Measurements from ENCODE around the gene C3orf22.
"Not testable (repeated sequence)": the region's sequence is repeated elsewhere in the genome, so short reads cannot be mapped to it uniquely, and the experiment has no call there.

Gene C3orf22, protein sequence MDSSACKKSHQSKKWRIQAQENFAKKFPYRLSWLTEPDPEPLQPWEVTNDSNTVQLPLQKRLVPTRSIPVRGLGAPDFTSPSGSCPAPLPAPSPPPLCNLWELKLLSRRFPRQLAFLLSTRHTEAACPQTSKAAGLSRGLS

DNA sequence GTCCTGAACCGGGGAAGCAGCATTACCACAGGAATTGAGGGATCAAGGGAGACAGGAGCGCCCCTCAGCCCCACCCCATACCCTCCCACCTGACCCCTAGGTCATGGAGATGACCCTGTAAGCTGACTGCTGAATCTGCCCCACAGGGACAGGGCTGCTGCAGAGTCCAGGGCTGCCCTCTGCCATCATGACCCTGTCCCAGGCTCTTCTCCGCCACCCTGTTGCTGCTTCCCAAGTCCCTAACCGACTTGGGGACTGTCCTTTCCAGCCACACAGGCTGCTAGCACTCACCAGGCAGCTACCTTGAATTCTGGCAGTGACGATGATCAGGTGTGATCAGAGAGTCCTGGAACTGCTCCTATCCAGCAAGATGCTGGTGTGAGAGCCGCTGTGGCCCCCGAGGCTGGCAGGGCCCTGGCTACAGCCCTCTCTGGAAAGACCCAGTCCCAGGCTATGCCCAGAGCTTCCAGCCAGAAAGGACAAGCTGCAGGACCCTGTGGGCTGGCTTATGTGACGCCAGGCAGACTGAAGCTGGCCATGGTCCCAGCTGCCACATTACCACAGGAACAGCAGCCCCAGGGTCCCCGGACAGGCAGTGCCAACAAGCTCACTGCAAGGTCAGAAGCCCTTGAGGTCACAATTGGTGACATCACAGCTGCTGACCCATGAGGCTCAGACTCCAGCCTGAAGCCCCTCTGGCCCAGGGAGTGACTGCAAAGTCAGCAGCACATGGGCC lies at the start of gene C3orf22:
Gene C3orf22, minus strand, starts transcription at position 597 of the 736 bp plus-strand sequence. CDS start 5,542 bp downstream, outside the sequence.
- DNase-seq = no peak

DNA sequence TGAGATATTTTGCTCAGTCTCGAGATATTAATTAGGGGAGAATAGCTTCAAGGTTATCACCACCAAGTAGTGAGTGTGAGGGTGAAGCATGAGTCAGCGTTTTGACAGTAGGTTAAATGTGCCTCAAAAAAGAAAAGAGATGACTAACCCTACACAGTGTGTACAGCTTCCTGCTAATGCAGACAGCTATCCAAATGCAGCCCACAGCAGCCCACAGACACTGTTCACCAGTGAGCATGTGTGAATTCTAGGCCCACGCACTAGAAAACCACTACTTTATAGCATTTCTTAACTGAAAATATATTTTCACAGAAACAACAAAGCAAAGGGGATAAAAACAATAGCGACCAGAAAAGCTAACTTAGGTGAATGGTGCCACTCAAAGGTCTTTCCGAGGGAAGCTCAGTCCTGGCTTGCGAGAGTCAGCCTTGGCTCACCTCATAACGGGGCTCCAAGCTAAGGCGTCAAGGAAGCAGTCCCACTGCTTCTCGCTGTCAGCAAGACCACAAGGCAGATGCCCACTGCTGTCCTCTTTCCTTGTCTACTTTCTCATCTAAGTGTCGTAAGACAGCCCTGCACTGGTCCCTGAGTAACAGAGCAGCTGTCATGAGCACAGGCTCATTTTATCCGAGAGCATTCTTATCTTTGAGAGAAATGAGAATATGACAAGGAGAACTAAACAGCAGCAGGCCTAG lies 48.6 kb upstream of the C3orf22 start:
- no peak for DNase-seq

DNA sequence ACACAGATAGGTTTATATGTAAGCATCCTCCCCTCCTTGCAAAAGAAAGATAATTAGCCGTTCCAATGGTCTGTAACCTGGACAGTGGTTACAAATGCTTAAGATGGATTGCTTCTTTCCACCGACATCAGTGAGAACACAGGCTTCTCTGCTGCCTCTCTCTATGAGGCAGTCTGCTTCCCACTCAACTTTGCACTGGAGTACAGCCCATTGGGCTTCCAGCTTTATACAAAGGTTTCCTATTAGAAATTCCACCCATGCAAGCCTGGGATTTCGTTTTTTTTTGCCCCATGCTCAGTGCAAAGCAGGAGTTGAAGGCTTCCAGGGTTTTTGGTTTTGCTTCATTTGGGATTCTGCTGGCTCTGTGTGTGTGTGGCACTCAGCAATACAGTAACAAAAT lies 47.3 kb upstream of the C3orf22 start:
- no peak for DNase-seq

DNA sequence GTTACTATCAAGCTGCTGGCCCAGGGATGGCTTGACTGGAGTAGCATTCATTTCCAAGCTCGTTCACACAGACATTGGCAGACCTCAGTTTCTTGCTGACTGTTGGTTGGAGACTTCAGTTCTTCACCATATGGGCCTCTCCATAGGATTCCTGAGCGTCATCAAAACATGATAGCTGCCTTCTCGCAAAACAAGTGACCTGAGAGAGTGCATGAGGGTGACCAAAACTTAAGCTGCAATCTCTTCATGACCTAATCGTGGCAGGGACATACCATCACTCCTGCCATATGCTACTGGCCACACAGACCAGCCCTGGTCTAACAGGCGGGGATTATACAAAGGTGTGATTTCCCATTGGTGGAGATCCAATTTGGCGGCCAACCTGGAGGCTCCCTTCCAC lies 46.0 kb upstream of the C3orf22 start:
- DNase-seq = no peak

DNA sequence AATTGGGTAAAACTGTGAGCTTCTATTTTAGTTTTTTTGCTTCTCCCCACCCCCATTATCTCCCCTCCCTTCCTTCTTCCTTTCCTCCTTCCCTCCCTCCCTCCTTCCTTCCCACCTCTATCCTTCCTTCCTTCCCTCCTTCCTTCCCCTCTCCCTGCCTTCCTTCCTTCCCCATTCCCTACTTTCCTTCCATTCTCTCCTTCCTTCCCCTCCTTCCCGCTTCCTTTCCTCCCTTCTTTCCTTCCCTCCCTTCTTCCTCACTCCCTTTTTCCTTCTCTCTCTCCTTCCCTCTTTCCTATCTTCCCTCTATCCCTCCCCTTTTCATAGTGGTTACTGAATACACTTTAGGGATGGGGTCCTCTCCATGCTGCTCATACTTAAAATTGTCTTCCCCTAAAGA lies 40.4 kb upstream of the C3orf22 start:
- DNase-seq = no peak

DNA sequence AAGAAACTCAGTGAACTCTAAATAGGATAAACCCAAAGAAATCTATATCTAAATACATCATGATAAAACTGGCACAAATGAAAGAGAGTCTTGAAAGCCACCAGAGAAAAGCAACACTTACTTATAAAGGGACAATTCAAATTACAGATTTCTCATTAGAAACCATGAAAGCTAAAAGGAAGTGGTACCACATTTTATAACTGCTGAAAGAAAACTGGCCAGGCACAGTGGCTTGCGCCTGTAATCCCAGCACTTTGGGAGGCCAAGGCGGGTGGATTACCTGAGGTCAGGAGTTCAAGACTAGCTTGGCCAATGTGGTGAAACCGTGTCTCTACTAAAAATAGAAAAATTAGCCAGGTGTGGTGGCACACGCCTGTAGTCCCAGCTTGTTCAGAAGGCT lies 36.7 kb upstream of the C3orf22 start:
- not testable (repeated sequence) for DNase-seq

DNA sequence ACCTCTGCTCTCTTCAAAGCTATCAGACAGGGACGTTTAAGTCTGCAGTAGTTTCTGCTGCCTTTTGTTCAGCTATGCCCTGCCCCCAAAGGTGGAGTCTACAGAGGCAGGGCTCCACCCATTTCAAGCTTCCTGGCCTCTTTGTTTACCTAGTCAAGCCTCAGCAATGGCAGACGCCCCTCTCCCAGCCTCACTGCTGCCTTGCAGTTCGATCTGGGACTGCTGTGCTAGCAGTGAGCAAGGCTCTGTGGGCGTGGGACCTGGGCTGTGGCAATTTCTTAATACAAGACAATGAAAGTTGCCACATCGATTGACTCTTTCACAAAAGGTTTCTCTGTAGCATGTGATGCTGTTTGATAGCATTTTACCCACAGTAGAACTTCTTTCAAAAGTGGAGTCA lies 32.8 kb upstream of the C3orf22 start:
- not testable (repeated sequence) for DNase-seq

DNA sequence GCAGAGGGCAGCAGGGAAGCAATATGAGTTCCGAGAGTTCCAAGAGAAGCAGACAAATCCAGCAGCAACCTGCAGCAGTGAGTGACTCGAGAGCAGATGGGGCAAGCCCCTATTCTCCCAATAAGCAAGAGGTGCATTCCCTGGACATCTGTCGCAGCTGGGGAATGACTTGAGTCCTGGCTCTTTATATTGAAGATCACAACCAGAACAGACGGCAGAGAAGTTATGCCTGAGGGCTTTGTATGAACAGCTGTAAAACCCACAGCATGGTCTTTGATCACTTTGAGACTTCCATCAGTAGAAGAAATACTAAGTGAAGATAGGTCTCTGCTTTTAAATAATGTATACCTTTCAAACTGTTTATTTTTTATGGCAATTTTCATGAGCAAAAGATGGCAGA lies 23.6 kb upstream of the C3orf22 start:
- DNase-seq = peak; percentile 92

DNA sequence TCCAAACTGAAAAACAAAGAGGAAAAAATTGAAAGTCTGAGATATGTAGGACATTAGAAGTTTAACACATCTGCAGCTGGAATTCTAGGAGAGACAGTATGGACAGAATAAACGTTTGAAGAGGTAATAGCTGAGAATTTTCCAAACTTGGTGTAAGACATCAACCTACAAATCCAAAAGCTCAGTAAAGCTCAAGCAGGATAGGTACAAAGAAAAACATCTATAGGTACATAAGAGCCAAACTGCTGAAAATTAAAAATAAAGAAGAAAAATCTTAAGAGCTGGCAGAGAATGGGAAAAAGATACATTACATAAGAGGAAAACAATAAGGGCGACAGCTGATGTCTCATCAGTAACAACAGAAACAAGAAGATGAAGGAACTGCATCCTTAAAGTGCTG lies 22.8 kb upstream of the C3orf22 start:
- DNase-seq = no peak

DNA sequence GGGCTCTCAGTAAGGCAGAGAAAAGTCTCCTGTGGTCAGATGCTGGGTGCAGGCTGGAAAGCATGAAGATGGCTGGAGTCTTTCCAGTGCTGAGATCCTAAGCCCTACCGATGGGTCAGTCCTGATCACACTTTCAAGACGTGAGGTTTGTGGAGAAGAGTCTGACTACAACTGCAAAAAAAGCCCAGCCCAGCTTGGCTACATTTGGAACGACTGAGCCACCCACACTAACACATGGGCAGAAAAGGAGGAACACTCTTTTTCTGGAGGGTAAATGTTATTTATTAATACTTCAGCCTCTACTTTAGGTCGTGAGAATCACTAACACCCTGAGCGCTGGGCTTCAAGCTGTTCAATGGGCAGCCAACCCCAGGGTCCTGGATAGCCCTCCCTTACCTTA lies 22.0 kb upstream of the C3orf22 start:
- no peak for DNase-seq

DNA sequence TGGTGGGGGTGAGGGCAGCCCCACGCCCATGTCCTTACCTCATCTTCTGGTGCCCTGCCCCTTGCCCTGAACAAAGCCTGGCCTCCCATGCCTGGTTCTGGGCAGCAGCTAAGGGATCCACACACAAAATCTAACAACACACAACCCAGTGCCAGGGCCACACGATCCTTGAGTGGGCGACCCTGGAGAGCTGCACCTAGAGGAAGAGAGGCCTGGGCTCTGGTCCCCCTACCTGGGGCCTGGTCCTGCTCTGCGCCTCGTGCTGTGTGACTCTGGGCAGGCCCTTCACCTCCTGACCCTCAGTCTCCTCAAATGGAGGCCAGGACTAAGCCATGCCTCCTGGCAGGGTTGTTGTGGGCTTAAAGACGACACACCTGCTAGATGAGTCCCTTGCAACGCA lies 20.0 kb upstream of the C3orf22 start:
- DNase-seq = no peak

DNA sequence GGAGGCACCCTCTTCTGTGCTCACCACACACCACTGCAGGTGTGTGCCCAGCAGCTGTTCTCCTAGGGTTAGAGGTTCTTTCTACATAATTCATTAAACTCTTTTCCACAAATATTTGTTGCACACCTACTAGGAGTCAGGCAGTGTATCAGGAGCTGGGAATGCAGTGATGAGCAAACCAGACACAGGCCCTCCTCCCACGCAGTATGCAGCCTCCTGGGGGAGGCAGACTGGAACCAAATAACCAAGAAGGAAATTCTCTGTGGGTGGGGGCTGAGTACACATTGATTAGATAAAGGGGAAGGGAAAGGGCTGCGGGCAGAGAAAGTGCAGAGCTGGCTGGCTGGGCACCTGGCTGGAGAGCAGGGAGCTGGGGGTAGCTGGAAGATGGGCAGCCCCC lies 18.5 kb upstream of the C3orf22 start:
- DNase-seq = no peak

GRCh38 chr3:126573492-126574117 lies 14.9 kb upstream of the C3orf22 start:
- no peak for DNase-seq

DNA sequence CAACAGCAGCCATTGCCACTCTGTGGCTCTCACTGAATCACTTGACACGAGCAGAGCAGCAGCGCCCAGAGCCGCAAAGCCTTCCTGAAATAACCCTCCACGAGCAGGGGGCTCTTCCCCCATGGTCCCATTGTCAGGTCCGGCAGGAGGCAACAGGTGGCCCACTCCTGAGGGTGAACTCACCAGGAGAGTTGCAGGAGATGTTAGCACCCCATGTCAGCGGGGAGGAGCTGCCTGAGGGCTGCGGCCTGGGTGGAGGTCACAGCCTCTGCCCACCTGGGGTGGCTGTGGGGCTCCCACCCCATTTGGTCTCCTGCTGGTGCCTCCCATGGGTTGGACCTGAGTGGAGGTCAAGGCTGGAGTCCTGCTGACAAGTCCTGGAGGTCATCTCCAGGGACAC lies 12.3 kb upstream of the C3orf22 start:
- no peak for DNase-seq

- DNase-seq = no peak
Observed at GRCh38 chr3:126570103-126570541, 11.4 kb upstream of the C3orf22 start.

DNA sequence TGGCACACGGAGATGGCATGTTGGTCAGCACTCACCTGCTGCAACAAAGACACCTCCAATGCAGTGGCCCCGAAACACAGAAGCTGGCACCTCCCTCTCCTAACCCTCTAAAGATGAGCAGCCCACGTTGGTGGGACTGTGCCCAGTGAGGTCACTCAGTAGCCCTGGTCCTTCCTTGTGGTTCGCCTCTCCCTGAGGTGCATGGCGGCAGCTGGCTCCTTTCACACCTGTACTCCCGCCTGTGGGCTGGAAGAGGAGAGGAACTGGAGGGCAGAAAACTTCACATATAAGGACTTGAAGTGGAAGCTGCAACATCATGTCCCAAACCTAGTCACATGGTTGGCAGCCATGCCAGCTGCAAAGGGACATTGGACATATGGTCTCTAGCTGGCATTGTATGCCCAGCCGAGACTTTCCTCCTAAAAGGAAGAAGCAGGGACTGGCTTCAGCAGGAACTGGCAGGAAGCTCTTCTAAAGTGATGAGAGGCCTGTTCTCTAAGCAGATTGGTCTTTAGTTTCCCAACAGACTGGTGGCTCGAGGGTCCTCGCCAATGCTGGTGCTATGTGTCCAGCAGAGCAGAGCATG lies 10.8 kb upstream of the C3orf22 start:
- no peak for DNase-seq

DNA sequence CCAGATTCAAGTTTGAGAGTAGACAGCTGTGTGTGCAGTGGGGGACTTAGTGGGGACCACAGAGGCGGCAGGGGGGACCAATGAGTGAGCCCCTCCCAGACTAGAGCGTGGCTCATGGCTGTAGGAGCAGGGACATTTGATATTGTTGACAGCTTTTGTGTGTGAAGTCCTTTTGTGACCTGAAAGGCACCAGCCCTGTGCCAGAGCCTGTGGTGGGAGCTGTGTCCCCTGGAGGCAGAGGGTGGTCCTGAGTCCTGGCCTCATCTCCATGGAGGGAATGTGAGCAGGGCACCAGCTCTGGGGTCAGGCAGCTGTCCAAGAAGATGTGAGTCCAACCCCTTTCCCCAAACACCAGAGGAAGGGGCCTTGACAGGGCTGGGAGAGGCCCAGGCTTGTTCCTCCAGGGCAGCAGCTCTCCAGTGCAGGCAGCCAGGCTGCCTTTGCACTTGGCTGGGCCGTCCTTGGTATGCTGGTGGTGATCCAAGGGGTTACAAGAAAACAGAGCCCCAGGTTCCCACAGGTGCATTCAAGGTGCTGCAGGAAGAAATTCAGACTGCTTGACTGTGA lies 10.1 kb upstream of the C3orf22 start:
- DNase-seq = no peak

DNA sequence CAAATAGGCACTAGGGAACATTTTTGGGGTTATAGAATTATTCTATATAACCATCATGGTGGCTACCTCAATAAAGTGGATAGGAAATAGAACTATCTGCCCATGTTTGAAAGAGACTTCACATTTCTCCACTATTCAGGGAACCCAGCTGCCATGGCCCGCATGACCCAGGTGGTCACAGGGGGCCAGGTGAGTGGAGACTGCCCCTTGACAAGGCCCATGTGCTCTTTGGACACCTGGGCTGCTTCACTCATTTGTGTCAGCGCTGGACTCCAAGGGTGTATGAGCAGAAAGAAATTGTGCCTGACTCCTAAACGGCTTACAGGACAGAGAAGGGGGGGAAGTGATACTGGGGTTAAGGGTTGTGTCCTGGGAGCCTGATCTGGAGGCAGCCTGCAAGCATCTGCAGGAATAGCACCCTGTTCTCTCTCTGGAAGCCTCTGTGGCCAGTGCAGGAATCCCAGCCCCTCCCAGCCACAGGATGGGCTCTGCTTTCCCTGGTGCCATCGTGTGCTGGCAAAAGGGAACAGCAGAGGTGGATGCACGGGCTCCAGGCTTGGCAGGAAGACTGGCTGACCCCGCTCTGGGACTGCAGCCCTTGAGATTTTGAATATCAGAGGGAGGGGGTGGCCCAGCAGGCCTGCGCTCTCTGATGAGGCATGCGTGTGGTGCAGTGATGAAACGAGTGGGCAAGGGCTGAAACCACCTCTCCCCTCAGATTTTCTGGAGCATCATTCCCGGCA lies 9.1 kb upstream of the C3orf22 start:
- DNase-seq = no peak

GRCh38 chr3:126562737-126563276 lies 4.1 kb upstream of the C3orf22 start:
- no peak for DNase-seq

GRCh38 chr3:126557761-126558160 lies 971 bp downstream of the C3orf22 start:
- no peak for DNase-seq

DNA sequence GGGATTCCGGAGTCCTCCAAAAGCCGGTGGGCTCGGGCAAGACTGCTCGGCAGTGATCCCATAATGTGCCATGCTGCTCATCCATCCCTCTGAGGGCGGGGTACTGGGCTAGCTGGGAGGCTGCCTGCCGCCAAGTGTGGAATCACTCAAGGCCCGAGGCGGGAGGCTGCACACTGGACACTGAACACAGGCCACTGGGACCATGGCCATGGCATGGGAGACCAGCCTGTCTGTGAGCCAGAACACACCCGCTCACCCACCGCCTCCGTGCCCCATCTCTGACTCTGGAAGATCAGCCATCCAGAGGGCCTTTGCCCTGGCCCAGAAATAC lies 1.4 kb downstream of the C3orf22 start:
- DNase-seq = no peak

Data from NCI-H2171 treated with DMSO at 0.1 percent for 48 hours (cell line).